HT-29 (cell line): ENCODE data around the gene PRKCD. TPM values are rescaled to one million over a fixed set of nuclear protein-coding genes. Genes with fewer than 3 reads are reported as not detected.

Experiments
- DNase-seq: peaks from one replicate; pipeline ENCODE4 v3.0.0-alpha.2; 2015; ENCODE audit warnings: low spot score
- total RNA-seq: library from RNA; depleted of rRNA; stranded (reverse); fragments of >200 nt; shearing (Covaris generic); gene quantifications from 2 replicates; pipeline ENCODE4 v1.2.3, GENCODE V29; 2014

Gene PRKCD
- total RNA-seq, 1 experiment from 2014 or later, result 5.9 TPM

DNA sequence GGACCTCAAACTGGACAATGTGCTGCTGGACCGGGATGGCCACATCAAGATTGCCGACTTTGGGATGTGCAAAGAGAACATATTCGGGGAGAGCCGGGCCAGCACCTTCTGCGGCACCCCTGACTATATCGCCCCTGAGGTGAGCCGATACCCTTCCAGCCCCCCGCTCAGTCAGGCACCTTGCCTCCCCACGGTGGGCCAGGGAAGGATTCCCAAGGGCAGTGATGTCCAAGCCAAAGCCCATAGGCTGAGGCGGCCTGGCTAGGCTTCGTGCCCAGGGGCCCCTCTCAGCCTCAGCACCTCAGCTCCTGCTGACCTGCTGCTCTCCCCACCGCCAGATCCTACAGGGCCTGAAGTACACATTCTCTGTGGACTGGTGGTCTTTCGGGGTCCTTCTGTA is 27.7 kb downstream of the PRKCD start:
- DNase-seq, result no peak

DNA sequence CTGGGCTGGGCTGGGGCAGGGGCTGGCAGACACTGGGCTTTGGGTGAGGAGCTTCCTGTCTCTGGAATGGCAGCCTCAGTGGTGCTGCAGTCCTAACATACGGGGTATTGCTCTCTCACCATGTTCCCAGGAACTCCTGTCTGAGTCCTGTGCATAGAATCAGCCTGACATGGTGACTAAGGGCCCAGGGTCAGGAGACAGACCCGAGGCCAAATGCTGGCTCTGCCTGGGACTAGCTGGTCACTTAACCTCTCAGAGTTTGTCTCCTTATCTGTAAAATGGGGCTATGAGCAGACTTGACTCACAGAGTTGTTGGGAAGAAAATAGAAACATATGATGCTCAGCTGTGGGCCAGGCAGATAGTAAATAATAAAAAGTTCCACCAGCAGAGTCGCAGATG is 28.3 kb downstream of the PRKCD start:
- no peak for DNase-seq

DNA sequence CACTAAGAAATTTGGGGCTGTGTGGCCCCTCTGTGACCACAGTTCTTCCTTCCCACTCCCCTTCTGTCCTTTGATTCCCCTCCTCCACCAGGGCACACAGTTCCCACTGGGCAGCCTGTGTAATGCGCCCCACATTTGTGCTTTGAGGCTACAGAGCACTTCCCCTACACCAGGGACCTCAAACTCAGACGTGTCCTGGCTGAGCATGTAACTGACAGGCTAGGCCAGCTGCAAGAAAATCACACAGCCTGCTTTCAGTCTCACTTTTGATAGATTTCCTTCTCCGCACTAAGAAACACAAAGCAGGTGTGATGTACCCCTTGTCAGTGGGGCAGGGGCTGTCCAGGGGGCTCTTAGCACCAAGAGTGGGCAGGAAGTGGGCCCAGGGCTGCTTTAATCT is 29.6 kb downstream of the PRKCD start:
- DNase-seq, result no peak

DNA sequence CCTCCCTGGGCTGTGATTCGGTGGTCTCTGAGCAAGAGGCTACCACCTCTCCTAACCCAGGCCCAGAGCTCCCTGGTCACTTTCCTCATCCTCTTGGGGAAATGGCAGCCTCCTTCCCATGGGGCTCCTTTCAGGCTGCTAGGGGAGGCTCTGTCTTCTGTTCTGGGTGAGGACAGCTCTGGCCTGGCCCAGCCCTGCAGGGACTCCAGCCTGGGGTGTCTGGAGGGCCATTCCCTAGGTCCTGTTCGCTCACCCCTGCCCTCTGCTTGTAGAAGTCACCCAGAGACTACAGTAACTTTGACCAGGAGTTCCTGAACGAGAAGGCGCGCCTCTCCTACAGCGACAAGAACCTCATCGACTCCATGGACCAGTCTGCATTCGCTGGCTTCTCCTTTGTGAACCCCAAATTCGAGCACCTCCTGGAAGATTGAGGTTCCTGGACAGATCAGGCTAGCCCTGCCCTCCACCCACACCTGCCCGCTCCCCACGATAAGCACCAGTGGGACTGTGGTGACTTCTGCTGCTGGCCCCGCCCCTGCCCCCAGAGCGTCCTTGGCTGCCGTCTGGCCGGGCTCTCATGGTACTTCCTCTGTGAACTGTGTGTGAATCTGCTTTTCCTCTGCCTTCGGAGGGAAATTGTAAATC is 30.9 kb downstream of the PRKCD start:
- no peak for DNase-seq

DNA sequence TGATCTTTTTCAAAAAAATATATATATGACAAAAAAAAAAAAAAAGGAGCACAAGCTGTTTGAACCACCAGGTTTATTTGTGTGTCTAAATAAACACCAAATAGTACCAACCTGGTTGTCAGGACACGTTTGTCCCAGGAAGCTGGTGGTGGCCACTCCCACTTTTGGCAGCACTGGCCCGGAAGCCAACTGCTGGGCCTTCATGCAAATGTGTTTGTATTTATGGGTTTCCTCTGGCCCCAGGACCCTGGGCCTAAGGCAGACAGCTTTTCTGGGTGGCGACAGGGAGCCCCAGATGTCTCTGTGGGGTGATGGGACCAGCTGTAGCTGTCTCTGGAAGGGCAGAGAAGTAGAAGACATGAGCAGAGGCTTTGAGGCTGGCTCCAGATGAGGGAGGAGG is 31.6 kb downstream of the PRKCD start:
- no peak for DNase-seq

DNA sequence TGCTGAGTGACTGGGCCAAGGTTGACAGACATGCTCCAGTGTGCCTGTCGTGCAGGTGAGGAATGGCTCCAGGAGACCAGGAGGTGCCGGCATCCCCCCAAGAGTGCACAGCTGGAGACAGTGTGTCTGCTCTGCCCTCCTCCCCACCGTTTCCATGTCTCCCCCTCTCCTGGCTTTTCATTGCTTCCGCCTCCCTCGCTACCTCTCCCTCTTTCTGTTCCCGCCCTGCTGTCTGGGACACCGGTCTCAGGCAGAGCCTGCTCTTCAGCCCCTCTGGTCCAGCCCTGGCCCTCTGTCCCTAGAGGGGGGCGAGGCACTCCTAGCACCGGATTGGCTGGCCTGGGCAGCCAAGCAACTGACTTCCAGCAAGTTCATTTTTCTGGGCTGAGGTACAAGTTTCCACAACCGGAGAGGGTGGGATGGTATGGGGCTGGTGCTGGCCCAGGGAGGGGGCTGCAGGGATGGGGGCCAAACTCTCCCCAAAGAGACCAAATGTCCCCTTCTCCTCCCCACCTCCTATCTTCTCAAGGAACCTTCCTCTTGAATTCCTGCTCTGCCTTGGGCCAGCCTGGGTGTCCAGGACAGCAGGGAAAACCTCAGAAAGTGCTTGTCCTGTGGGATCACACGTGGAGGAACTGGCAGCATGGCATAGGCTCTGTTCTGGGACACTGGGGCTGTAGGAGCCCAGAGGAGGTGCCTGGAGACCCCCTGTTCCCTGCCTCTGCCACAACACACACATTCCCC is 32.6 kb downstream of the PRKCD start:
- DNase-seq, result no peak

DNA sequence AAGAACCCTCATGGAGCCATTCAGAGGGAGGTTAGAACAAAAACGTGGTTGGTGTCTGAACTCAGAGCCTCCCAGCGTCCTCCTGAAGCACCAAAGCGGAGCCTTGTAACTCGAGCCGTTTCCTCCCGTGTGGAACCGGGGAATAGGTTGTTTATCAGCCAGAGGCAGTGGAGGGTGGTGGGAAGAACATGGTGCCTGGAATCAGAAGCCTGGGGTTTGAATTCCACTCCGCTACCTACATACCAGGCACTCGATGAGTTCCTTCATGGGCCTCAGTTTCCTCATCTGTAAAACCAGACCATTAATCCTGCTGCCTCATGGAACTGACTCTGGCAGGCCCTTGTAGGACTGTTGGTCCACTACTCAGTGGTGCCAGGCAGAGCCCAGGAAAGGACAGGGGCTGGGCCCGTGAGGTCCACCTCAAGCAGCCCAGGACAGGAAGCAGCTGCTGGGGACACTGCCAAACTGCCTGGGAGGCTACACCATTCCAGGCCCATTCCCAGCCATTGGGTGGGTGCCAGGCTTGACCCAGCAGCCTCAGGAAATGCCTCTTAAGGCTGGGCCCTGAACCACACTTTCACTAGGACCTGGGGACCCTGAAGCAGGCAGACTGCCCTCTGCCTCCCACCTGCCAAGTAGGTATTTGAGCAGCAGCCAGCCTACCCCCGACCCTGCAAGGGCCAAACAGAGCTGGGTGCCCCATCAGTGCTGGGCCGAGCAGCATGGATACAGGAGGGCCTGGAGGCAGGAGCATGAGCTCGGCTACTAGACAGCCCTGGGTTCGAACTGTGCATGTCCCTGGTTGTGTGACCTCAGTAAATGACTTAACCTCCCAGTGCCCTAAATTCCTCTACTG is 33.4 kb downstream of the PRKCD start:
- no peak for DNase-seq

DNA sequence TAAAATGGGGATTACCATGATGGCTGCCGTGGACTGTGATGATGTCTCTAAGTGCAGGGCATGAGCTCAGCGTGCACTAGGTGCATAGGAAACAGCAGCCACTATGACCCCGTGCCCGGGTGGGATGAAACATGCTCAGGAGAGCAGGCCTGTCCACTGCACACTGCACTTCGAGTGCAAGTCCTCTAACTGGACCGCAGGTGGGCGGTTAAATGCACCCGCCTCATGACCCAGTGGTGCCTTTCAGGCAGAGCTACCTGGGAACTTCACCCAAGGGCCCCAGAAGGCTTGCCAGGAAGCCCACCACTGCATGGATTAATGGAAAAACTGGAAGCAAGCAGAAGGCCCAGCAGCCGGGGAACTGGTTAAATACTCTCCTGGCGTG is 34.0 kb downstream of the PRKCD start:
- DNase-seq, result no peak

DNA sequence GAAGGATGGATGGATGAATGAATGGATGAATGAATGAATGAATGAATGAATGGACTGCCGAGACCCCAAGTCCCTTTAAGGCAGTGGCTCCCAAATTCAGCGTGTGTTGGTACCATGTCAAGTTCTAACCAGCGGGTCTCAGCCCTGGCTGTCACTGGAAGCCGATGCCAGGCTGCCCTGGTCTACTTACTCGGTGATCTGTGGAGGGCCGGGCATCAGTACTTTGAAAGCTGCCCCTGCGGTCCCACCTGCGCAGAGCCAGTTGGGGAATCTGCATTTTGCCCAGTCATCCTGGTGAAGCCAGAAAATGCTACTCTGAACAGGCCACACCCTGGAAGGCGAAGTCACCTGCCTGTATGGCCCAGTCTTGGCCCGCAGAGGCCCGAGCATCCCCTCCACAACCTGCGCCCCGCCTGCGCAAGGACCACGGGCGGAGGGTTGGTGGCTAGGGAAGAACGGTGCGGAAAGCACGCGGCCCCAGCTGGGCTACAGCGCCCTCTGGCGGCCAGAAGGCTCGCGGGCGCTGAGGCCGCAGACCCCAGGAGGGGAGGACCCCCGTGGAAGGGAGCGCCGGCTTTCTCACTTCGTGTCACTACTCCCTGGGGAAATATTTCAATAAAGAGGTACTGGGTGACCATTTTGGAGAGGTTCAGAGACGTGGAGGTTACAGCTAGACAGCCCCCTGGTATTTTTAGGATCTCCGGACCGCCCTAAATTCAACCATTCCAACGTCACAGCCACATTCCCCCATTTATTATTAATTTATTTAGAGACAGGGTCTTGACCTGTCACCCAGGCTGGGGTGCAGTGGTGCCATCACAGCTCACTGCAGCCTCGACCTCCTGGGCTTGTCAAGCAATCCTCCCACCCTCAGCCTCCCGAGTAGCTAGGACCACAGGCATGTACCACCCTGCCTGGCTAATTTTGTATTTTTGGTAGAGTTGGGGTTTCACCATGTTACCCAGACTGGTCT is 34.9 kb downstream of the PRKCD start:
- DNase-seq, result peak; percentile 47

DNA sequence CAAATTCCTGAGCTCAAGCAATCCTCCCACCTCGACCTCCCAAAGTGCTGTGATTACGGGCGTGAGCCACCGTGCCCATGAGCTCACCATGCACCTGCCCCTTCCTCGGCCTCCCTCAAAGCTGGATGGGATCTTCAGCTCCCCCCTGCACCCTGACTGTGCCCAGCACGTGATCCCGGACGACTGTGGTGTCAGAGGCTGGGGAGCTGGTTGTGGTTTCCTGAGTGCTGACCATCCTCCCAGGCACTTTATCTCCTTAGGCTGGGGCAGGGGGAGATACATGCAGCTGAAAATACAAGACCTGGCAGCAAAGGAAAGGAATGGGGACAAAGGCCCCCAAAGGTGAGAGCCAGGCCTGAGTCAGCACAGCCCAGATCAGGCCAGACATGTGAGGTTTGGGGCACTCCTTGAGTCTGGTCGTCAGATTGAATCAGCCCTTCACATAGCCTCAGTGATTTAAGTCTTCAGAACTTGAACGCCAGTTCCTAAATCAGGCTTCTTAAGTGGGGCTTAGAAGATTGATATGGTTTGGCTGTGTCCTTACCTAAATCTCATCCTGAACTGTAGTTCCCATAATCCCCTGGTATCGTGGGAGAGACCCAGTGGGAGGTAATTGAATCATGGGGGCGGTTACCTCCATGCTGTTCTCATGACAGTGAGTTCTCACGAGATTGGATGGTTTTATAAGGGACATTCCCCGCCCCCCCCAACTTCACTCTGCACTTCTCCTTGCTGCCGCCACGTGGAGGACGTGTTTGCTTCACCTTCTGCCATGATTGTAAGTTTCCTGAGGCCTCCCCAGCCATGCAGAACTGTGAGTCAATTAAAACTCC is 35.8 kb downstream of the PRKCD start:
- DNase-seq, result peak; percentile 60

DNA sequence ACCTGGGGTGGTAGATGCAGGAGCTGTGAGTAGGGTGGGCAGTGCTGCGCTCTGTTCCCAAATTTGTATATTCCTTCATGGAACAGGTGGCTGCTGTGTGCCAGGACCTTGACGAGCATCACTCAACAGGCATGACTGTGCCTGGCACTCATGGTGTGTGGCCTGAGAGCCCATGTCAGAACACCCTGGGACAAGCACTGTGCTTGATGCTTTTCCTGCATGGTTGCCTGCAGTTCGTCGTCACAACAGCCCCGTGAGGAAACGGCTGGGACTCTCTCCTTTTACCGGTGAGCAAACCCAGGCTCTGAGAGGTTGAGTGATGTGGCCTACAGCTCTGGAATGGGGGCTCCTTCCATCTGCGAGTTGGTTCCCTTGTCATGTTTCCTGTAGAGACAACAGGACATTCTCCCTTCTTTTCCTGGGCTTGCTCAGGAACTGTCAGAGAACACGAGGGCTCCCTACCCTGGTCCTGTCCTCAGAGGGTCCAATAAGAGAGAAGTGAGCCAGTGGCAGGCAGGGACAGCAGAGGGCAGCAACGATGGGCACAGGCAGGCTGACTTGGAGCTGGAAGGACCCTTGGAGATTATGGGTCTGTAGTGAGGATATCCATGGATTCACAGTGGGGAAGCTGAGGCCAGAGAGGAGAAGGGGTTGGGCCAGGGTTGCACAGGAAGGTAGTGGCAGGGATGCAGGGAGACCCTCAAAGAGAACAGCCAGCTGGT is 37.4 kb downstream of the PRKCD start:
- DNase-seq, result no peak

DNA sequence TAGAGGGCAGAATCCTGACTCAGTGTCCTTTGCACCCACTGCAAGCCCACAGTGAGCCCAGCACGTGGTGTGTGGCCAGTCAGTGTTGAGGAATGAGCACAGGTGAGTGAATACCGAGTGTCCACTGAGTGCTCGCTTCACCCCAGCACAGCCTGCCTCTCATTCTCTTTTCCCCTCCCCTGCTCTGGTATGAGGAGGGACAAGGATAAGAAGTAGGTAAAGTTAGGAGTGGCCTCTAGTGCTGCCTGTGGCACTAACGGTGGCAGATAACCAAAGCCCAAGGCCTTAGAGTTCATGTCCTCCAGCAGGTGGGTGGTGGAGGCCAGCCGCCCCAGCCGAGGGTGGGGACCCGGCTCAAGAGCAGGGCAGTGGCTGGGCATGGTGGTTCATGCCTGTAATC is 38.0 kb downstream of the PRKCD start:
- DNase-seq, result no peak

DNA sequence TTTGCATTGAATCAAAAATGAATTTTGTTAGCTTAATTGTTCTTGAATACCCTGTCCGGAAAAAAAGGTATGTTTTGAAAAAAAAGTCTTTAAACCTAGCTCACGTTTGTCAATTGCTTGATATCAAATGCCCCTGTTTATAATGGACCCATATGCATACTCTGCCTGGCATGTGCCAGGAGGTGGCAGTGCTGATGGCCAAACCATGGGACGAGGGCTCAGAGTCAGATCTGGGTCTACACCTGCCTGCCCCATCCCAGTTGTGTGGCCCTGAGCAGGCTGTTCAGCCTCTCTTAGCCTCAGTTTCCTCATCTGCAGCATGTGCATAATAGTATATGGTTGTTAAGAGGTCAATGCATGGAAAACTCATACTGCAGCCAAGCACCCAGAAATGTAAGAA is 38.8 kb downstream of the PRKCD start:
- DNase-seq, result no peak

DNA sequence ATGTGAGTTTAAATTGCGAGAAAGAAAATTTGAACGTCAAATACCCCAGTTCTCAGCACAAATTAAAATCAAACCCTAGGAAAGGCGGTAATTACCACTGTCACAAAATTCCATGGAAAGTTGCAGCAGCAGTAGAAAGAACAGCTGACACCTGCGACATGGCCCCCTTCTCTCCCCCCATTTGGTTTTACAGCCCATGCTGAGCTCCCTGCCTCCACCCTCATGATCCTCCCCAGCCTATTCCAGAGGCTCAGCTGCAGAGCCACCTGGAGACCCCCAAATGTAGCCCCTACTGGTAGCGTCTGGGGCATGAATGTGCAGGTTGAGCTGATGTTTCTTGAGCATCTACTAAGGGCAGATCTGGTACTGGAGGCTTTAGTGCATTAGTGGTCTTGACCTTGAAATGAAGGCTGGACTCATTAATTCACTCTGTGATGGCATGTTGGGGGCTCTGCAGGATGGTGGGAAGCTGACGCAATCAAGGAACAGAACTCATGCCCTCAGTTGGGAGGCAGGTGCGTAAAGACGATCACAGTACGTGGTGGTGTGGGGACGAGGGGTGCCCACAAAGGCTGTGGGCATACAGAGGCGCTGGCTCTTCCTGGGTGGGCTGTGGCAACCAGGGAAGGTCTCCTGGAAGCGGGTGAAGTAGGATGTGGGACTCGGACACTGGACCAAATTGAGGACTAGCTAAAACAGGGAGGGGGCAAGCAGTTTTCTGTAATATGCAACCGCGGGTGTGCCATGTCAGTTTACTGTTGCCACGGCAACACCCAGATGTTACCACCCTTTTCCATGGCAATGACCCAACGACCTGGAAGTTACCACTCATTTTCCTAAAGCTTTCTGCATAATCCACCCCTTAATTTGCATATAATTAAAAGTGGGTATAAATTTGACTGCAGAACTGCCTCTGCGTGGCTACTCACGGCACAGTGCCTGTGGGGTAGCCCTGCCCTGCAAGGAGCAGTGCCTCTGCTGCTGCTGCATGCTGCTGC is 39.8 kb downstream of the PRKCD start:
- DNase-seq, result no peak

DNA sequence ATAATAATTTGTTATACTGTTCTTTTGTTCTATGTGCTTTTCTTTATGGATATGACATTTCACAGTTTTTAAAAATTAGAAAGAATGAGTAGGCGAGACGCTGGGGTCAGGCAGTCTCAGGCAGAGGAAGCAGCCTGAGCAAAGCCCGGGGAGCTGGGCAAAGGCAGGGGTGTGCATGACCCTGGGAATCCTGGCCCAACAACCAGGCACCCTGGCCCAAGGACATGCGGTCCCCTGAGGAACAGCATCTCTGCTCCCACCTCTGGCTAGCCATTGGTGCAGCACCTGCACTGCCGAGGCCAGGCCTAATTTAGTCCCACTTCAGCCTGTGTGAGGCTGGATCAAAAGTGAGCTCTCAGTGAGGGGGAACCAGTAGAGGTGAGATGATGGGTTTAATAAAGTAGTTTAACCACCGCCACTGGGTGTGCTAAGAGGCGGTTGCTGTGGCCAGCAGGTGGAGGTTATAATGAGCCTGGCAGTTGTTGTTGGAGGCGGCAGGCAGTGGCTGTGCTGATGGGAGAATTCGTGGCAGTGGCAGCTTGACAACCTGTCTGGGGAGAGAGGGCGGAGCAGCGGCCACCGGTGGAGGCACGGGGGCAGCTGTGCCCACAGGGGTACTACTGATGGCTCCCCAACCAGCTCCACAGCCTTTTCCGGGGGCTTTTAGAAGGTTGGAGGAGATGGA is 41.5 kb downstream of the PRKCD start:
- DNase-seq, result no peak

DNA sequence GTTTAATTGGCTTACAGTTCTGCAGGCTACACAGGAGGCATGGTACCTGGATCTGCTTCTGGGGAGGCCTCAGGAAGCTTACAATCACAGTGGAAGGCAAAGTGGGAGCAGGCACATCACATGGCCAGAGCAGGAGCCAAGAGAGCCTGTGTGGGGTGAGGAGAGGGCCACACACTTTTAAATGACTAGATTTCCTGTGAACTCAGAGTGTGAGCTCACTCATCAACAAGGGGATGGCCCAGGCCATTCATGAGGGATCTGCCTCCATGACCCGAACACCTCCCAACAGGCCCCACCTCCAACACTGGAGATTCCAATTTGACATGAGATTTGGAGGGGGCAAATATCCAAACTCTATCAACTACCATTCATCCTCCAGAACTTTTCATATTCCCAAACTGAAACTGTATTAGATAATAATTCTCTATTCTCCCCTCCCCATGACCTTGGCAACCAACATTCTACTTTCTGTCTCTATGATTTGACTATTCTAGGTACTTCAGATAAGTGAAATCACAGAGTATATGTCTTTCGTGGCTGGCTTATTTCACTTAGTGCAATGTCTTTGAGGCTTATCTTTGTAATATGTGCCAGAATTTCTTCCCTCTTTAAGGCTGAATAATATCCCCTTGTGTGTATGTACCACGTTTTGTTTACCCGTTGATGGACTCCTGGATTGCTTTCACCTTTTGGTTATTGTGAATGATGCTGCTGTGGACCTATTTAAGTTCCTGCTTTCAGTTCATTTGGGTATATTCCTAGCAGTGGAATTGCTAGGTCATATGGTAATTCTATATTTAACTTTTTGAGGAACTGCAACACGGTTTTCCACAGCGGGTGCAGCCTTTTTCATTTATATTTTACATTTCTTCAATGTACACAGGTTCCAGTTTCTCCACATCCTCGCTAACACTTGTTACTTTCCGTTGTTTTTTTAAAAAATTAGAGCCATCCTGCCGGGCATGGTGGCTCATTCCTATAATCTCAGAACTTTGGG is 51.0 kb downstream of the PRKCD start:
- no peak for DNase-seq

DNA sequence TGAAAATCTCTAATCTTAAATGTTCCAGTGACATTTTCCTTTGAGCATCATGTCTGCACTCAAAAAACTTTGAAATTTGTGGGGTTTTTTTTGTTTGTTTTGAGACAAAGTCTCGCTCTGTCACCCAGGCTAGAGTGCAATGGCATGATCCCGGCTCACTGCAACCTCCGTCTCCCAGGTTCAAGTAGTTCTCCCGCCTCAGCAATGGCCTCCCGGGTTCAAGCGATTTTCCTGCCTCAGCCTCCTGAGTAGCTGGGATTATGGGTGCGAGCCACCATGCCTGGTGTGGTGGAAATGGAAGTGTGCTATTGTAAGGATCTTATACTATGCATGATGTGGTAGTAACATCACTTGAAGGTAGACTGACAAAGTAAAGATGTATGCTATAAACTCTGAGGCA is 52.3 kb downstream of the PRKCD start:
- DNase-seq, result no peak
